Fibroblast of villous mesenchyme (primary cell): ENCODE data around the gene SIGLEC11. TPM values are rescaled to one million over a fixed set of nuclear protein-coding genes. Genes with fewer than 3 reads are reported as not detected.
A peak's percentile ranks its signal among the peaks of the same experiment; 100 is the strongest.

Experiments used
- DNase-seq: peaks from one replicate; pipeline ENCODE4 v3.0.0-alpha.2; 2010; ENCODE audit warnings: low read depth
- H3K4me3 ChIP-seq: 2 replicates; pipeline ENCODE4 v1.5.1; 2011; ENCODE audit warnings: low read depth, mild to moderate bottlenecking, low read length
- total RNA-seq: library from RNA; depleted of rRNA; stranded (reverse); fragments of >200 nt; gene quantifications from 2 replicates; pipeline ENCODE4 v1.2.3, GENCODE V29; 2012
- TF ChIP-seq, protein P1 (sequence below): IDR thresholded peaks from 2 replicates; pipeline ENCODE4 v1.5.1; 2012; ENCODE audit warnings: low read depth, mild to moderate bottlenecking, low read length; ENCODE audit not compliant: insufficient read depth

Gene SIGLEC11
- total RNA-seq, 1 donor = not detected

DNA sequence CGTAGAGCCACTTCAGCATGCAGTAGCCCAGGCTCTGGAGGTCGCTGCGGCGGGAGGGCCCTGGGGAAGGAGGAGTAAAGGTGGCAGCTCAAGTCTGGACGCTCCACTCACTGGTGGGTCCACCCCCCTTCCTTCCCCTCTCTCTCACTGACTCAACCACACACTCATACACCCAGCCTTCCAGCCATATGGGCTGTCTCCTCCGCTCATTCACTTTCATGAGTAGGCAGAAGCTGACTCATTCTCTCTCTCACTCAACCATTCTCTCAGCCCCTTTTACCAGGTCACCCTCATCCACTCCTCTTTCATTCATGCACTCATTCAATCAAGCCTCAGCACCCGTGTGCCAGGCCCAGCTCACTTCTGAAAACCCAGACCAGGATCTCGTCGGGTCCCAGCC, 27.5 kb upstream of the SIGLEC11 start:
- no peak overlapping the region for H3K4me3 ChIP-seq
- TF ChIP-seq, protein P1, sequence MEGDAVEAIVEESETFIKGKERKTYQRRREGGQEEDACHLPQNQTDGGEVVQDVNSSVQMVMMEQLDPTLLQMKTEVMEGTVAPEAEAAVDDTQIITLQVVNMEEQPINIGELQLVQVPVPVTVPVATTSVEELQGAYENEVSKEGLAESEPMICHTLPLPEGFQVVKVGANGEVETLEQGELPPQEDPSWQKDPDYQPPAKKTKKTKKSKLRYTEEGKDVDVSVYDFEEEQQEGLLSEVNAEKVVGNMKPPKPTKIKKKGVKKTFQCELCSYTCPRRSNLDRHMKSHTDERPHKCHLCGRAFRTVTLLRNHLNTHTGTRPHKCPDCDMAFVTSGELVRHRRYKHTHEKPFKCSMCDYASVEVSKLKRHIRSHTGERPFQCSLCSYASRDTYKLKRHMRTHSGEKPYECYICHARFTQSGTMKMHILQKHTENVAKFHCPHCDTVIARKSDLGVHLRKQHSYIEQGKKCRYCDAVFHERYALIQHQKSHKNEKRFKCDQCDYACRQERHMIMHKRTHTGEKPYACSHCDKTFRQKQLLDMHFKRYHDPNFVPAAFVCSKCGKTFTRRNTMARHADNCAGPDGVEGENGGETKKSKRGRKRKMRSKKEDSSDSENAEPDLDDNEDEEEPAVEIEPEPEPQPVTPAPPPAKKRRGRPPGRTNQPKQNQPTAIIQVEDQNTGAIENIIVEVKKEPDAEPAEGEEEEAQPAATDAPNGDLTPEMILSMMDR = no peak
- DNase-seq = no peak

GRCh38 chr19:49988007-49988406, 27.0 kb upstream of the SIGLEC11 start:
- no peak overlapping the region for H3K4me3 ChIP-seq
- TF ChIP-seq, protein P1 = no peak
- DNase-seq = no peak

DNA sequence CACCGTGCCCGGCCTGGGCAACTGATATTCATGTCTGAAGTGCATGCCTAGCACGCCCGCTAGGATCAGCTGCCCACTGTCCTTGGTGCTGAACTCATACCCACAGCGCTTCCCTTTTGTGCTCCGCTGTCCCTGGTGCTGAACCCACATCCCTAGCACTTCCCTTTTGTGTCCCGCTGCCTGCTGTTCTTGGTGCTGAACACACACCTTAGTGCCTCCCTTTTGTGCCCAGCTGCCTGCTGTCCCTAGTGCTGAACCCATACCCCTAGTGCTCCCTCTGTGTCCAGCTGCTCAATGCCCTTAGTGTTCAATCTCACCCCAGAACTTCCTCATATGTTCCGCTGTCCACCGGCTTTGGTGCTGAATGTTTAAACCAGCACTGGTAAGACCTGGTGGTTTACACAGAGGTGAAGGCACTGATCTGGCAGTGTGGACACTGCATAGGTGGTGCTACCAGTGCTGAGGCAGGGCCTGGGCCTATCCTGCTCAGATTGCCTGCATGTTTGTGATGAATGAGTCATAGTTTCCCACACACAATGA, 26.3 kb upstream of the SIGLEC11 start:
- peak; percentile 94 for DNase-seq
- TF ChIP-seq, protein P1 = peak; percentile 16
- H3K4me3 ChIP-seq = no peak overlapping the region

DNA sequence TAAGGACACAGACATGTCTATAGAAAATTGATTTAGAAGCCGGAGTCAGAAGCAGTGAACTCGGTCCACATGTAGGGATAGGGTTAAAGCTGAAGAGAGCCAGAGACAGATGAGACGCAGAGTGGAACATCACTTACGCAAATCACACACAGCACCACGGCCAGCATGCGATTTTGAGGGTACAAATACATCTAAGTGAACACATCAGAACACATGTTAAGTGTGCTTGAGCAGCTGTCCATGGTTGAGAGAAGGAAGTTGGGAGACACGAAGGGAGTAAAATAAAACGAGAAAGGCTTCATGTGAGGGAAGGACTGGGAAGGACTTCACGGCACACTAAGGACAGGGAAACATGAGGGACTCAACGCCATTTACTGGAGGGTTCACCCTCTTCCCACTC, 25.4 kb upstream of the SIGLEC11 start:
- TF ChIP-seq, protein P1 = no peak
- DNase-seq = no peak
- no peak overlapping the region for H3K4me3 ChIP-seq

- DNase-seq = no peak
- no peak overlapping the region for H3K4me3 ChIP-seq
- TF ChIP-seq, protein P1 = no peak
Measured at GRCh38 chr19:49985871-49986270, 24.9 kb upstream of the SIGLEC11 start.

DNA sequence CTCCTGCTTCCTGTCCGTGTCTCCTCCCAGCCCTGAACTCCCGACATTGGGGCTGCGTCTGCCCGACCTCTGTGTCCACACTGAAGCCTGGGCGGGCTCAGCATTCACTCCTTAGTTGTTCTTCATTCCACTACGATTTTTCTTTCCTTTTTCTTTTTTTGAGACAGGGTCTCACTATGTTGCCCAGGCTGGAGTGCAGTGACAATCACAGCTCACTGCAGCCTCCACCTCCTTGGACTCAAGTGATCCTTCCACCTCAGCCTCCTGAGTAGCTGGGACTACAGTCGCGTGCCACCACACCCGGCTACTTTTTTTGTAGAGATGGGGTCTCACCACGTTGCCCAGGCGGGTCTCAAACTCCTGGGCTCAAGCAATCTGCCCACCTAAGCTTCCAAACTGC, 23.5 kb upstream of the SIGLEC11 start:
- DNase-seq = no peak
- no peak overlapping the region for H3K4me3 ChIP-seq
- TF ChIP-seq, protein P1 = no peak

- H3K4me3 ChIP-seq = no peak overlapping the region
- TF ChIP-seq, protein P1 = peak; percentile 96
- peak; percentile 53 for DNase-seq
Measured at GRCh38 chr19:49983645-49984229, 22.8 kb upstream of the SIGLEC11 start.
